DMS114 treated with DMSO at 0.1 percent for 48 hours (cell line): ENCODE data around the gene MAP1S.
A peak's percentile ranks its signal among the peaks of the same experiment; 100 is the strongest.
"Not testable (repeated sequence)": the region's sequence is repeated elsewhere in the genome, so short reads cannot be mapped to it uniquely, and the experiment has no call there.

Source experiments
- DNase-seq: peaks from one replicate; lab custom pipeline; 2025; ENCODE audit not compliant: unreplicated experiment; lab: John Stamatoyannopoulos, UW

The MAP1S gene

DNA sequence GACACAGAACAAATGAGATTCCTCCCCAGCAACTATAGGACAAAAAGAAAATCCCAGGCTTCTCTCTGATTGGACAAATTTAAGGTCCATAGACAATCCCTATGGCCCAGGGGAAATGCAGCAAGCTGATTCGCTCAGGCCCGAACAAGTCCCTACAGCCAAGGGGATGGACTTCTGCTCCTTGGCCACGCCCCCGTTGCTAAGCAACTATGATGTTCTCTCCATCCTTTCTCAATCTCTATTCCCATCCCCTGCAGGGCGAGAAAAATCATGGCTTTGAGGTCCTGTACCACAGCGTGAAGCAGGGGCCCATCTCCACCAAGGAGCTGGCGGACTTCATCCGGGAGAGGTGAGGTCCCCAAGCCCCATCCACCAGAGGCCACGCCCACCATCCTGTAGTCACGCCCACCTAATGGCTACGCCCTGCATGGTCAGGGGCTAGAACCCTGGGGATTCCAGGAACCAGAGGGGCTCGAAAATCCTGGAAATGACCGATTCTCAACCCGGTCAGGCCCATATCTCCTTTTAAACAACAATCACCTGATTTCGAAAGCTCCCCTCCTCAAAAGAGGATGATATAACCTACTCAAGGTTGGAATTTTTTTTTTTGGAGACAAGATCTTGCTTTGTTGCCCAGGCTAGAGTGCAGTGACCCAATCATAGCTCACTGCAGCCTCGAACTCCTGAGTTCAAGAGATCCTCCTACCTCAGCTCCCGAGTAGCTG lies 43.4 kb downstream of the MAP1S start:
- peak; percentile 35 for DNase-seq

DNA sequence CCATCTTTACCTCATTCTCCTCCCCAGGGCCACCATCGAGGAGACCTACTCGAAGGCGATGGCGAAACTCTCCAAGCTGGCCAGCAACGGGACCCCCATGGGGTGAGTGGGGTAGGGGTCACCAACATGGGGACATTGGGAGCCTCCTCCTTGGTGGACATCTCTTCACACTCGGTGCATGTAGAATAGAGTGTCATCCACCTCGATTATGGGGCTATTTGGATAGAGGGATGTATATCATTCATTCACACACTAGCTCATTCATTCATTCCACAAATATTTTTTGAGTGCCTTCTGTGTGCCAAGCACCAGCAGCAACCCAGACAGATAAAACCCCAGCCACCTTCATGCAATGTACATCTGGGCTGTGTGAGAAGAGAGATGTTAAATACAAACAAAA lies 45.1 kb downstream of the MAP1S start:
- no peak for DNase-seq

DNA sequence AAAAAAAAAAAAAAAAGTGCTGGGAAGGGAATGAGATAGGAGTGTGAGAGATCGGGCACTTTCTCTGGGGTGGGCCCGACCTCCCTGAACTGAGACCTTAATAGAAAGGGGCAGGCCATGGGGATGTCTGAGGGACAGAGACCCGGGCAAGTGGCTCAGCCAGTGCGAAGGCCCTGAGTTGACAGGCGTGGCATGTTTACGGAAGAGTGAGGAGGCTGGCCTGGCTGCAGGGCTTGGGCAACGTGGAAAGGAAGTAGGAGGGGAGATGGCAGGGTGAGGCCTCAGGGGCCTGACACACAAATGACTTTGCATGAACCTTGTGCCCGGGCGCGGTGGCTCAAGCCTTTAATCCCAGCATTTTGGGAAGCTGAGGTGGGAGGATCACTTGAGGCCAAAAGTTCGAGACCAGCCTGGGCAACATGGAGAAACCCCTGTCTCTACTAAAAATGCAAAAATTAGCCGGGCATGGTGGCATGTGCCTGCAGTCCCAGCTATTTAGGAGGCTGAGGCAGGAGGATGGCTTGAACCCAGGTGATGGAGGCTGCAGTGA lies 45.9 kb downstream of the MAP1S start:
- DNase-seq: no peak

DNA sequence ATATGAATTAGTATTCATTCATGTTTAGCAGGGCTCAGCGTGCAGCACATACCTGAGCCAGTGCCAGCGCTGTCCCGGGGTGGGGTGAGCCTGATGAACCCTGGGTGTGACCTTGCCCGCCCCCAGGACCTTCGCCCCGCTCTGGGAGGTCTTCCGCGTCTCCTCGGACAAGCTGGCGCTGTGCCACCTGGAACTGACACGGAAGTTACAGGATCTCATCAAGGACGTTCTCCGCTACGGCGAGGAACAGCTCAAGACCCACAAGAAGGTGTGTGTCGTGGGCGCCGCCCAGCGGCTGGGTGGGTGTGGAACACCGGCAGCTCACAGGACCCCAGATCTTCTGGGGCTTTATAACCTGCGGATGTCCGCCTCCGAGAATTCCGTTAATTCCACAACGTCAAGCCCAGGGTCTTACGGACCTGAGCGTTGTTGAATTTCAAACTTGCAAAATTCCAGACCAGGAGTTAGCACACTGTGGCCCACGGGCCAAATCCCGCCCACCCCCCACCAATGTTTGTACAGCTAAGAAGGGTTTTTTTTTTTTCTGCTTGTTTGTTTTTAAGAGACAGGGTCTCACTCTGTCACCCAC lies 47.4 kb downstream of the MAP1S start:
- peak; percentile 55 for DNase-seq

DNA sequence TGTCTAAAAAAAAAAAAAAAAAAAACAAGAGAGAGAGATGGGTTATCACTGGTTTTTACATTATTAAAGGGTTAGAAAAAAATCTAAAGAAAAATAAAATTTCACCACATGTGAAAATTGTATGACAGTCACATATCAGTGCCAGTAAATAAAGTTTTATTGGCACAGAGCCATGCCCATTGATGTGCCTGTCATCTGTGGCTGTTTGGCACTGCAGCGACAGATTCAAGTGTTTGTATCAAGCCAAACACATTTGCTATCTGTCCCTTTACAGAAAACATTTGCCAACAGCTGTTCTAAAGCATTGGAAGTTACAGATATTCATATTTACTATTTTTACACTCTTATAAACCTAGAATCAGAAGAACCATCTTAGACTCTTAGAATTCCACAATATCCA lies 48.3 kb downstream of the MAP1S start:
- DNase-seq: no peak

DNA sequence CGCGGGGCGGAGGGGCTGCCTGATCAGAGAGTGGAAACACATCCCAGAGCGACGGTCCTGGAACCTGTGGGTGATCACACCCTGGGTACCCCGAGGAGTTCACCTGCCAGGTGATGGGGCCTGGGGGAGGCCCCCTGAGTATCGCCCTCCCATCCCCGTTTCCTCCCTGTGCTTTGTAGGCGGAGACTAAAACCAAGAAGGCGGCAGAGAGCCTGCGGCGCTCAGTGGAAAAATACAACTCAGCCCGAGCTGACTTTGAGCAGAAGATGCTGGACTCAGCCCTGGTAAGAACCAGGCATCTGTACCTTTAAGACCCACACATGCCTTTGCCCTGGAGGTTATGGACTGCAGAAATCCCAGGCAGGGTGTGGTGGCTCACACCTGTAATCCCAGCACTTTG lies 51.3 kb downstream of the MAP1S start:
- DNase-seq: no peak

DNA sequence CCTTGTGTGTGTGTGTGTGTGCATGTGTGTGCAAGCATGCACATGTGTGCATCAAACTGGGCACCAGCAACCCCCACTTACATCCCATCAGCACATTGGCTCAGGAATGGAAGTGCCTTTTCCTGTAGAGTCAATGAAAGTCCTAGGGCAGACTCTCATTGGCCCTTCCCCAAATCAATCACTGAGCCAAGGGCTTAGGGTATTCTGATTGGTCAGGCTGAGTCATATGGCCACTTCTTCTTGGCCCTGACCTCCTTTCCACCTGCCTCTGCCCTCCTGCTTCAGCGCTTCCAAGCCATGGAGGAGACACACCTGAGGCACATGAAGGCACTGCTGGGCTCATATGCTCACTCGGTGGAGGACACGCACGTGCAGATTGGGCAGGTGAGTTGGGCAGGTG lies 52.9 kb downstream of the MAP1S start:
- DNase-seq: no peak

DNA sequence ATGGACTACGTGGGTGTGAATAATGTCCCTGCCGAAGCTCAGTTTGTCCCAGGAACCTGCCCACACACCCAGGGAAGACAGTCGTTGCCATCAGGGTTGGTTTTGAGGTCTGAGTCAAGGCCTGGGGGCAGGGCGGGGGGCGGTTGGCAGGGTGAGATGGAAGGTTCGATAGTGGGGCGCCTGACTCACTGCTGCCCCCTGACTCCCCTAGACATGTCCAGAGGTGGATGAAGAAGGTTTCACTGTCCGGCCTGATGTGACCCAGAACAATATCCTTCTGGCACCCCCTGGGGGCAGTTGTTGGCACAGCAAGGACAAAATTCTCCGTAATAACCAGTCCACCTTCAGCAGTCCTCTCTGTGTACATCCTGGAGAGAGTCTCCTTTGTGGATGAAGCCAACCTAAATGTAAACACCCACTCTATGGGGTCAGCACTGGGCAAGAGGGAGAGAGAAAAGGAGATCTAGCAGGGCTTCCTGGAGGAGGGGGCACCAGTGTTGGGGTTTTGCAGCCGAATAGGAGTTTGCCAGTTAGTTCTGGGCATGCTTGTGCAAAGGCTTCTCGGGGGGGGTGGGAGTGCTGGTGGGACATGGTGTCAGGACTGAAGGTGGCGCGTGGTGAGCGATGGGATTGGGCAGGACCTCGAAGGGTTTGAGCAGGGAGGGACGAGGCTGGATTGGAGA lies 56.1 kb downstream of the MAP1S start:
- no peak for DNase-seq

DNA sequence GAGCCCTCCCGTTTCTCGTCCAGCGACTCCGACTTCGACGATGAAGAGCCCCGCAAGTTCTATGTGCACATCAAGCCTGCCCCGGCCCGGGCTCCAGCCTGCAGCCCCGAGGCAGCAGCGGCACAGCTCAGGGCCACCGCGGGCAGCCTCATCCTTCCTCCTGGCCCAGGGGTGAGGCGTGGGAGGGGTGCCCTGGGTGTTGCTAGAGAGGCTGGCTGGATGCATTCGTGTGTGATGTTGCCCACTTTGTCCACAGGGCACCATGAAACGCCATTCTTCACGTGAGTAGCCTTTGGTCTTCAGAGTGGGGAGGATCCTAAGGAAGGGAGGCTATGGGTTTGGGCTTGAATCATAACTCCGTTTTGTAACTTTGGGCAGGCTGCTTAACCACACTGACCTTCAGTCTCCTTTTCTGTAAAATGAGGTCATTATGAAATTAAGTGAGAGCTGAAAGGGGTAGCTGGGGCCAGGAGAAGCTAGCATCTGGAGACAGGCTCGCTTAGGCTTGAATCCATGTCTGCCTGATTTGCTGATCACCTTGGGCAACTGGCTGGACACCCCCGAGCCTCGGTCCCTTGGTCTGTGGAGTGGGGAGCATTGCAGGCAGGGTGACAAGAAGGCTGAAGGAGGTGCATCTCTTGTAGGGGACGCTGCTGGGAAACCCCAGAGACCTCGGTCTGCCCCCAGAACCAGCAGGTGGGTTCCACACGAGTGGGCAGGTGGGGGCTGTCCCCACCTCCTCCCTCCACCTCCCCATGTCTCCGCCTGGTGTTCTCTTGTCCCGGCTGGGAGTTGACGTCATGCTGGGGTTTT lies 56.9 kb downstream of the MAP1S start:
- DNase-seq: no peak

DNA sequence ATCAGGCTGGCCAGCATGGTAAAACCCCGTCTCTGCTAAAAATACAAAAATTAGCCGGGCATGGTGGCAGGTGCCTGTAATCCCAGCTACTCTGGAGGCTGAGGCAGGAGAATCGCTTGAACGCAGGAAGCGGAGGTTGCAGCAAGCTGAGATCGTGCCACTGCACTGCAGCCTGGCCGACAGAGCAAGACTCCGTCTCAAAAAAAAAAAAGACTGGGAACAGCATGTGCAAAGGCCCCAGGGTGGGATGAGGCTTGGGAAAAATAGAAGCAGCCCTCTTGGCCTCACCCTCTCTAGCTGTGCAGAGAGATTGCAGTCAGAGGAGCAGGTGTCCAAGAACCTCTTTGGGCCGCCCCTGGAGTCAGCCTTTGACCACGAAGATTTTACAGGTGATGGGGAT lies 58.6 kb downstream of the MAP1S start:
- not testable (repeated sequence) for DNase-seq

DNA sequence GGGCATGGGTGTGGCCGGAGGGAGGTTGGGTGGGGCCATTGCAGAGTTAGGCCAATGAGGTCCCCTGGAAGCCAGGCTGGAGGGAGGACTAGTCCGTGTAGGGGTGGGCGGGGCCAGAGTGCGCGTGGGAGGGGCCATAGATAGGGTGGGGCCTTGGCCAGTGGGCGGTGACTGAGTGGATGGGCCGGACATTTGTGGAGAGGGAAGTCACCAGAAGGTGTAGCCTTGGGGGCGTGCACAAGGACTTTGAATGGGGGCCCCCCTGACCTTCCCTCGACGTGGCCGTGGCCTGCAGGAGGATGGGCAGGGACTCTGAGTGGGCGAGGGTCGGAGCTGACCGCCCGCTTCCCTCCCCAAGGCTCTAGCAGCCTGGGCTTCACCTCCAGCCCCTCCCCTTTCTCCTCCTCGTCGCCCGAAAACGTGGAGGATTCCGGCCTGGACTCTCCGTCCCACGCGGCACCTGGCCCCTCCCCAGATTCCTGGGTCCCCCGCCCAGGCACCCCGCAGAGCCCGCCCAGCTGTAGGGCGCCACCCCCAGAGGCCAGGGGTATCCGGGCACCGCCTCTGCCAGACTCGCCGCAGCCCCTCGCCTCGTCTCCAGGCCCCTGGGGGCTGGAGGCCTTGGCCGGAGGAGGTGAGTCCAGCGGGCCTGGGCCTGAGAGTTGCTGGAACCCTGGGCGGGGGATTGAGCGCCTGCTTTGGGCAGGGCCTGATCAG lies 59.1 kb downstream of the MAP1S start:
- no peak for DNase-seq

DNA sequence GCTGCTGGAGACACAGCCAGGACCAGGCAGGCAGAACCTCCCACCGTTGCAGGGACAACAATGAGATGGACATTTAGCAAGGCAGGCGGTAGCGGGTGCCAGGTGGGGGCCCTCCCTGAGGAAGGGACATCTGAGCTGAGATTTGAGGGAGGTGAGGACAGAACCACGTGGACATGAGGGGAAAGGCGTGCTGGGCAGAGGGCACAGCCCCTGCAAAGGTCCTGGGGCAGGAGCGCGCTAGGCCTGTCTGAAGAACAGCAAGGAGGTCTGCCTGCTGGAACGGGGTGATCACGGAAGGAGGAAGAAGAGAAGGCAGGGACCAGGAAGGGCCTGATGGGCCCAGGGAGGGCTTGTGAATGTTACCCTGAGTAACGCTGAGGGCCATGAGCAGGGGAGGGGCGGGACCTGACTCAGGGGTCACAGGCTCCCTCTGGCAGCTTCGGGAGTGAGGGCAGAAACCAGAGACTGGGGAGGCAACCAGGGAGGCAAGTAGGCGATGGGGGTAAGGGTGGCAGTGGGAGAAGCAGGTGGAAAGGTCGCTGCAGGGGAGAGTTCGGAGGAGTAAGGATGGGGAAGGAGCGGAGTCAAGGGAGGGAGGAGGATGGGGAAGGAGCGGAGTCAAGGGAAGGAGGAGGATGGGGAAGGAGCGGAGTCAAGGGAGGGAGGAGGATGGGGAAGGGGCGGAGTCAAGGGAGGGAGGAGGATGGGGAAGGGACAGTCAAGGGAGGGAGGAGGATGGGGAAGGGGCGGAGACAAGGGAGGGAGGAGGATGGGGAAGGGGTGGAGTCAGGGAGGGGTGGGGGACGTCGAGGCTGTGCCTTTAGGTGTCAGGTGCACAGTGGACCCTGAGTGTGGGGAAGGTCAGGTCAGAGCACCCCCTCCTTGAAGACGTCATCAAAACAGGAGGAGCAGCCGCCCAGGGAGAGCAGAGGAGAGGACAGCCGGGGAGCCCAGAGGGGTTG lies 60.0 kb downstream of the MAP1S start:
- no peak for DNase-seq

DNA sequence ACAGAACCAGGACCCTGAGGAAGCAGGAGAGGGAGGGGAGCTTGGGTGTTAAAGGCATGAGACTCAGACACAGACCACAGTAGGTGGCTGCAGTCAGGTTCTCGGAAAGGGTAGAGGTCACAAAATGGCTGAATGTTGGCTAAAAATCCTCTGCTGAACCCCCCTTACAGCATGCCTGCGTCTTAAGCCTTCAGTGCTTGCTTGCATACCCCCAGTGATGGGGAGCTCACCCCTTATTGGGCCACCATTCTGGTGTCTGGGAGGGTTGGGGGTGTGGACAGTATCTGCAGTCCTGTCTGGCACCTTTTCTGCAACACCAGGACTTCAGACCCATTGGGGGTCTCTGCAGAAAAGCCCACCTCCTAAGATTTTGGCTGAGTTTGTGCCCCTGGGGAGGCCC lies 61.5 kb downstream of the MAP1S start:
- no peak for DNase-seq

DNA sequence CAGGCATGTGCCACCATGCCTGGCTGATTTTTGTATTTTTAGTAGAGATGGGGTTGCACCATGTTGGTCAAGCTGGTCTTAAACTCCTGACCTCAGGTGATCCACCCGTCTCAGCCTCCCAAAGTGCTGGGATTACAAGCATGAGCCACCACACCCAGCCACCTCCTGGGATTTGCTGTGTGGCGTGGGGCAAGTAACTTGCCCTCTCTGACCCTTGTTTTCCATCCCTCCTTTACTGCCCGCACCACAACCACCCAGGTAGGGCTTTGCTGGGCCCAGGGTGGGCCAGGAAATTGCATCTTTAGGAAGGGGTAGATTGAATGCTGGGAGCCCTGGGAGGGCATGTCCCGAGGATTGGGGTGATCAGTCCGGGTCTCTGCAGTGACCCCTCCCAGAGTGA lies 64.4 kb downstream of the MAP1S start:
- not testable (repeated sequence) for DNase-seq
